ENCODE data around the gene RUNDC3A. TPM values are rescaled to one million over a fixed set of nuclear protein-coding genes. Genes with fewer than 3 reads are reported as not detected.
A peak's percentile ranks its signal among the peaks of the same experiment; 100 is the strongest.

RUNDC3A gene
- total and polyA plus RNA-seq, 2 of the 13 experiments (the other 11 are each of a cell fraction or from before 2014, with no cell fraction given) = 0.25 TPM; not detected in 1

- TF ChIP-seq ZBTB40 (IDR thresholded peaks at IDR 0.05) (no peak), ZBTB40 (CRISPR knock-in tag; IDR thresholded peaks at IDR 0.05) (peak; percentile 61; the same call in 1 of the 2 replicates), IRF2 (CRISPR knock-in tag; IDR thresholded peaks at IDR 0.05) (peak; percentile 86), SALL2 (CRISPR knock-in tag; IDR thresholded peaks at IDR 0.05) (peak; percentile 73; the same call in 1 of the 2 replicates), ARID2 (CRISPR knock-in tag; IDR thresholded peaks at IDR 0.05; ENCODE audit: borderline replicate concordance) (no peak), RBM22 (optimal IDR thresholded peaks at IDR 0.05; ENCODE audit: low read length) (no peak), SMYD3 (CRISPR knock-in tag; IDR thresholded peaks at IDR 0.05) (no peak; the same call in 1 of the 2 replicates), ZMYM3 (CRISPR knock-in tag; IDR thresholded peaks at IDR 0.05) (no peak; the same call in 1 of the 2 replicates), GATA4 (IDR thresholded peaks at IDR 0.05; ENCODE audit: borderline replicate concordance, low read depth) (peak; percentile 75; the same call in 1 of the 2 replicates), CBX5 (CRISPR knock-in tag; IDR thresholded peaks at IDR 0.05; ENCODE audit: borderline replicate concordance) (peak; percentile 84; the same call in 1 of the 2 replicates), ZNF335 (CRISPR knock-in tag; IDR thresholded peaks at IDR 0.05) (peak; percentile 88), ZNF33A (CRISPR knock-in tag; IDR thresholded peaks at IDR 0.05; ENCODE audit: borderline replicate concordance) (no peak), MED8 (CRISPR knock-in tag; IDR thresholded peaks at IDR 0.05; ENCODE audit: insufficient replicate concordance) (no peak), ZNF501 (CRISPR knock-in tag; IDR thresholded peaks at IDR 0.05) (peak; percentile 69; the same call in 1 of the 2 replicates), ZSCAN20 (CRISPR knock-in tag; IDR thresholded peaks at IDR 0.05; ENCODE audit: borderline replicate concordance) (no peak), ZFX (CRISPR knock-in tag; IDR thresholded peaks at IDR 0.05; ENCODE audit: low read depth) (peak; percentile 63; the same call in 1 of the 2 replicates), JUND (CRISPR knock-in tag; IDR thresholded peaks at IDR 0.05) (peak; percentile 40; the same call in 1 of the 2 replicates), ZFP37 (CRISPR knock-in tag; IDR thresholded peaks at IDR 0.05; ENCODE audit: borderline replicate concordance) (peak; percentile 64; the same call in 1 of the 2 replicates), ZNF746 (CRISPR knock-in tag; IDR thresholded peaks at IDR 0.05) (0 out of 2 replicates have a peak, but pooled peaks have one; percentile 21), CERS6 (CRISPR knock-in tag; IDR thresholded peaks at IDR 0.05) (no peak)
- TF ChIP-seq, protein P1, sequence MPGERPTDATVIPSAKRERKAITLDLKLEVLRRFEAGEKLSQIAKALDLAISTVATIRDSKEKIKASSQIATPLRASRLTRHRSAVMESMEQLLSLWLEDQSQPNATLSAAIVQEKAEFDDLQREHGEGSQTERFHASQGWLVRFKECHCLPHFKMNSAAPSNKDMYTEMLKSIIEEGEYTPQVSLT (CRISPR knock-in tag; IDR thresholded peaks at IDR 0.05; ENCODE audit: borderline replicate concordance, low read depth) = no peak
Measured at GRCh38 chr17:44344939-44345453, 36.6 kb downstream of the RUNDC3A start, which contains the start of gene GRN (continued).
